ENCODE measurements around the gene IPO8. TPM values are rescaled to one million over a fixed set of nuclear protein-coding genes. Genes with fewer than 3 reads are reported as not detected.
"Not testable (repeated sequence)": the region's sequence is repeated elsewhere in the genome, so short reads cannot be mapped to it uniquely, and the experiment has no call there.

IPO8 gene
- total RNA-seq, 2 experiments from 2014 or later: 51.1 to 56.9 TPM

DNA sequence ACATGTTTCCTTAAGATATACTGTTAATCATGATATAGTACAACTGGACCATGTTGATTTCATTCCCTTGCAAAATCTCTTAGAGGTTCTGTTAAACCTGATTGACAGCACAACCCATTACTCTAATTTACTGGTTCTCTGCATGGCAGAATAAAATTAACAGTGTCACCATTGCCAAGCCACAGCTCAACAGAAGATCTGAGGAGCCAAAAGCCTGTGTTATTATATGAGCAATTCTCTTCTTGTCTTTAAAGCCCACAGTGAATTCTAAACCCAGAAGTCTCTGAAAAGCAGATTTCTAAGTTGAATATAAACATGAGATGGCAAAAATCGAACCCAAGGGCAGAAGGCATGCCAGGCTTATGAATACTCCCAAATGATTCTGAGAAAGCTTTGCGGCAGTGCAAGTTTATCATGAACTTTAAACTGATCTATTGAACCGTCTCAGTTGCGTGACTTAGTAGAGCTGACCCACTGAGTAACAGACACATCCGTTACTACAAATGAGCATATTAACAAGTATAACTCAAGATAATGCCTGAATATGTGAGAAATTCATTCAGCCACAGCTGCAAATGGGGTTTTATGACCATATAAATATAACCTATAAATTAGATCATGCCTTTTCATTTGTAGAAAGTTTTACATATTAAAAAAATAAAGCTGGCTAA, 78.2 kb downstream of the IPO8 start:
- ChIA-PET CTCF (no interaction called here), POLR2A (interaction anchor here (0.7 kb wide), 1 partner anchor 1094 kb away, joined by 3 read pairs; no protein-coding TSS in a partner anchor)

- CTCF ChIA-PET: interaction anchor here (1.7 kb wide), 1 partner anchor 13 kb away, joined by 3 read pairs; no protein-coding TSS in a partner anchor
Observed at GRCh38 chr12:30614031-30614430, 81.6 kb downstream of the IPO8 start.

GRCh38 chr12:30613119-30613830, 82.4 kb downstream of the IPO8 start:
- POLR2A ChIA-PET: no interaction called here
- CTCF ChIA-PET: interaction anchor here (1.7 kb wide), 1 partner anchor 14 kb away, joined by 3 read pairs; no protein-coding TSS in a partner anchor

More at GRCh38 chr12:30614031-30614430, 81.6 kb downstream of the IPO8 start:
- POLR2A ChIA-PET: no interaction called here

DNA sequence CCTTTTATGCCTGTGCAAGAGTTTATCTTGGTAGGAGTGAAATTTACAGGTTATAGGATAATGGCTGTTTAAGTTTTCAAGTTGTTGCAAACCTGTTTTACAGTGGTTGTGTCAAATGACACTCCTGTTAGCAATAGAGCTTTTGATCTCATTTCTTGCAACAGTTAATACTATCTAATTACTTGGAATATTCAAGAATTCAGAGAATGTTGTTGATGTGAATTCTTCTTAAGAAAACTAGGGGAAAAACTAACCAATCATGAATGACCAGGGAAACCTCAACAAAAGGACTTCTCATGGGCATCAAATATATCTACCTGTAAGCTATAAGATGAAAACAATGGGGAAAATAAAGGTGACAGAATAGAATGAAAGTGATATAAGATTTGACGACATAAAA, 85.0 kb downstream of the IPO8 start:
- ChIA-PET CTCF (no interaction called here), POLR2A (no interaction called here)

- POLR2A ChIA-PET, CTCF ChIA-PET: not testable (repeated sequence)
Observed at GRCh38 chr12:30609819-30610218, 85.8 kb downstream of the IPO8 start.

GRCh38 chr12:30604302-30604701, 91.4 kb downstream of the IPO8 start:
- CTCF ChIA-PET, POLR2A ChIA-PET: not testable (repeated sequence)

GRCh38 chr12:30603129-30603528, 92.5 kb downstream of the IPO8 start:
- ChIA-PET POLR2A (no interaction called here), CTCF (no interaction called here)

GRCh38 chr12:30602678-30603077, 93.0 kb downstream of the IPO8 start:
- CTCF ChIA-PET: no interaction called here
- POLR2A ChIA-PET: no interaction called here

- ChIA-PET CTCF (no interaction called here), POLR2A (no interaction called here)
Observed at GRCh38 chr12:30599608-30600007, 96.1 kb downstream of the IPO8 start.

- ChIA-PET POLR2A (no interaction called here), CTCF (no interaction called here)
Observed at GRCh38 chr12:30598889-30599288, 96.8 kb downstream of the IPO8 start.

- ChIA-PET CTCF (no interaction called here), POLR2A (no interaction called here)
Observed at GRCh38 chr12:30595742-30596141, 99.9 kb downstream of the IPO8 start.

DNA sequence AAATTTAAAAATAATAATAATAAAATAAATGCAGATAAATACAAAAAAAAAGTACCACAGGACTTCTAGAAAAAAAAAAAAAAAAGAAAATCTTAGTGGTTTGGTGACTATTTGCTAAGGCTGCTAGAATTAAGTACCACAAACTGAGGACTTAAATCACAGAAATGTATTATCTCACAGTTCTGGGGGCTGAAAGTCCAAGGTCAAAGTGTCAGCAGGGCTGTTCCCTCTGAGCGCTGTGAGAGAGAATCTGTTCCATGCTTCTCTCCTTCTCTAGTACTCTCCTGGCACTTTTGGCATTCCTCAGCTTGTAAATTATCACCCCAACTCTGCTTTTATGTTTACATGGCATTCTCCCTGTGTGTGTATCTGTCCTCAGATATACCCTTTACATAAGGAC, 101.2 kb downstream of the IPO8 start:
- ChIA-PET POLR2A (no interaction called here), CTCF (no interaction called here)

DNA sequence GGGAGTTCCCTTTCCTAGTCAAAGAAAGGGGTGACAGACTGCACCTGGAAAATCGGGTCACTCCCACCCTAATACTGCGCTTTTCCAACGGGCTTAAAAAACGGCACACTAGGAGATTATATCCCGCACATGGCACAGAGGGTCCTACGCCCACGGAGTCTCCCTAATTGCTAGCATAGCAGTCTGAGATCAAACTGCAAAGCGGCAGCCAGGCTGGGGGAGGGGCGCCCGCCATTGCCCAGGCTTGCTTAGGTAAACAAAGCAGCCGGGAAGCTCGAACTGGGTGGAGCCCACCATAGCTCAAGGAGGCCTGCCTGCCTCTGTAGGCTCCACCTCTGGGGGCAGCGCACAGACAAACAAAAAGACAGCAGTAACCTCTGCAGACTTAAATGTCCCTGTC, 107.1 kb downstream of the IPO8 start:
- CTCF ChIA-PET, POLR2A ChIA-PET: not testable (repeated sequence)

- CTCF ChIA-PET: no interaction called here
- POLR2A ChIA-PET: no interaction called here
Observed at GRCh38 chr12:30587782-30588181, 107.9 kb downstream of the IPO8 start.

DNA sequence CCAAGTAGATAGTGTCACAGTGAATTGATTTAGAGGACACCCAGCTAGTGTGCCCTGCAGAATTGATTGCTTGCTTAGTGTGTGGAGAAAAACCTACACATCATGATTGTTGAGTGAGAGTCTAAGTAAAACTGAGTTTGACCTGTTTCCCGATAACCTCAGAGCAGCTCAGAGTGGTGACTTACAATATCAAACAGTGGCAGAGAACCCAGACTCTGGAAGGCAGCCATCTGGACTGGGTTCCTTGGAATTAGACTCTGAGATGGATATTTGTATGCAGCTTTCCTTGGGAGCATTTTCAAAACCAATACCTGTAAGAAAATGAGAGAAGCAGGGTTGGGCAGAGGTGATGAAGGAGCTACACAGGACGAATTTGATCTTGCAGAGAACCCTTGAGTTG, 109.8 kb downstream of the IPO8 start:
- ChIA-PET CTCF (no interaction called here), POLR2A (no interaction called here)

DNA sequence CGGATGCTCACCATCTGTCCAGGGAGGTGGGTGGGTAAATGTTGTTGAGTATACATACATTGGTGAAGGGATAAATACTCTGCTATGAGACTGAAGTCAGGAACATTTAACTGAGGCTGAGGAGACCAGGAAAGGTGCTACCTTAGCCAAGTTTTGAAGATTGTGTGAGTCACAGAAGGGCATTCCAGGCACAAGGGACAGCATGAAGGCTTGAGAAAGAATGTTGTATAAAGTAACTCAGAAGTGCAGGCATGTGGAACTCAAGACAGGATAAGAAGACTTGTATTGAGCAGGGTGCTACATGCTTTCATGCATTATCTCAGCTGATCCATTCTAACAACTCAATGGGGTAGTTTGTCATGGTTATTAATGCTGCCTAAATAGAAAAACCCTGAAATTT, 112.7 kb downstream of the IPO8 start:
- POLR2A ChIA-PET: no interaction called here
- CTCF ChIA-PET: interaction anchor here (0.6 kb wide), 1 partner anchor 623 kb away, joined by 3 read pairs; no protein-coding TSS in a partner anchor

GRCh38 chr12:30580344-30580743, 115.3 kb downstream of the IPO8 start:
- ChIA-PET POLR2A (no interaction called here), CTCF (no interaction called here)

Other genes starting within 250 kb of the IPO8 start
- gene CAPRIN2, start 59.1 kb upstream of the IPO8 start, total RNA-seq: 1 to 10 TPM; 8.8 to 9.1 TPM
- not detected for gene TSPAN11, start 230.9 kb upstream of the IPO8 start, total RNA-seq

Measured in activated CD8-positive, alpha-beta memory T cell treated with anti-CD3 and anti-CD28 coated beads for 36 hours (primary cell).